Stomach (tissue), 4 donors: ENCODE measurements around the gene SLC25A1.

Experiments
- POLR2A ChIP-seq, 4 donors: fragments of 450-650 bp; IDR thresholded peaks; one replicate each; pipeline ENCODE4 v1.6.1; 2016; ENCODE audit warnings: antibody characterized with exemption in 4 of 4, control low read depth in 2 of 4, mild to moderate bottlenecking in 1 of 4, moderate library complexity in 1 of 4
- TF ChIP-seq, protein P1 (sequence below), 7 experiments: fragments of 450-650 bp in 4 of 7; fragments of 200-600 bp in 3 of 7; sonication (generic) in 3 of 7; IDR thresholded peaks; one replicate each; pipeline ENCODE4 v1.5.1; 2016 to 2019; ENCODE audit warnings: antibody characterized with exemption in 7 of 7, control low read depth in 2 of 7, mild to moderate bottlenecking in 1 of 7

DNA sequence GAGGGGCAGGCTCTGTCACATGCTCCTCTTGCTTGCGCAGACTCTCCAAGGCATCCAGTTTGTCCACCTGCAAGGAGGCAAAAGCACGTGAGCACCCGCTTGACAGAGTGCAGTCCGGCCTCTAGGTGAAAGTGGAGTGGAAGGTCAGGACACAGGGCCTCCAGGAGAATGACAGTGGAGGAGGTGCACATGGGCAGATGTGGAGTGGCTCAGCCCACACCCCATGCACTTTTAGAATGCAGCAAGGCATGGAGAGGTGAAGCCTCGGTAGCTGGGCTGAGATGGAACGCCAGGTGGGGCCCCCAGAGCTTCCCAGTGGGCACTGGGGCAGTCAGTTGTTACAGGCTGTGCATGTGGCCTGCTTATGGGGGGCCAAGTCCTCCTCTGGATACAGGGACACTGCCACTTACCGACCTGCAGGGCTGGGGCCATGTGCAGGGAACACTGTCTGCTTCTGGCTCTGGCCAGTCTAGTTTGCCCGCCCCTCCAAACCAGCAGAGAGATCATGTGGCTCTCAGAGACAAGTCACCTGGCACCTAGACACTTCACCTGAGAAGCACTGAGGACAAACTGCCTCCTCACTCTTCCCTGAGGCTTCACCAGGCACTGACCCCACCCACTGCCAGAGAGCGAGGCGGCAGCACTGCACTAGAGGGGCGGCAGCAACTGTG lies 2.3 kb upstream of the SLC25A1 start:
- TF ChIP-seq, protein P1, sequence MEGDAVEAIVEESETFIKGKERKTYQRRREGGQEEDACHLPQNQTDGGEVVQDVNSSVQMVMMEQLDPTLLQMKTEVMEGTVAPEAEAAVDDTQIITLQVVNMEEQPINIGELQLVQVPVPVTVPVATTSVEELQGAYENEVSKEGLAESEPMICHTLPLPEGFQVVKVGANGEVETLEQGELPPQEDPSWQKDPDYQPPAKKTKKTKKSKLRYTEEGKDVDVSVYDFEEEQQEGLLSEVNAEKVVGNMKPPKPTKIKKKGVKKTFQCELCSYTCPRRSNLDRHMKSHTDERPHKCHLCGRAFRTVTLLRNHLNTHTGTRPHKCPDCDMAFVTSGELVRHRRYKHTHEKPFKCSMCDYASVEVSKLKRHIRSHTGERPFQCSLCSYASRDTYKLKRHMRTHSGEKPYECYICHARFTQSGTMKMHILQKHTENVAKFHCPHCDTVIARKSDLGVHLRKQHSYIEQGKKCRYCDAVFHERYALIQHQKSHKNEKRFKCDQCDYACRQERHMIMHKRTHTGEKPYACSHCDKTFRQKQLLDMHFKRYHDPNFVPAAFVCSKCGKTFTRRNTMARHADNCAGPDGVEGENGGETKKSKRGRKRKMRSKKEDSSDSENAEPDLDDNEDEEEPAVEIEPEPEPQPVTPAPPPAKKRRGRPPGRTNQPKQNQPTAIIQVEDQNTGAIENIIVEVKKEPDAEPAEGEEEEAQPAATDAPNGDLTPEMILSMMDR (IDR thresholded peaks at IDR 0.05), result no peak
- no peak for TF ChIP-seq POLR2A (IDR thresholded peaks at IDR 0.05)
